GM12878 (cell line): Measurements from ENCODE around the gene SF3A1.

Experiments used
- DPF2 ChIP-seq: fragments of 450-650 bp; IDR thresholded peaks from 2 replicates; pipeline ENCODE4 v1.6.1; 2017; ENCODE audit warnings: mild to moderate bottlenecking
- EED ChIP-seq: sonication (generic); IDR thresholded peaks from 2 replicates; pipeline ENCODE4 v1.6.1; 2016; ENCODE audit warnings: antibody characterized with exemption, low read depth
- ETV6 ChIP-seq, 2 experiments: fragments of 450-650 bp in 1 of 2; IDR thresholded peaks in 1 of 2; conservative IDR thresholded peaks in 1 of 2; 2 replicates each; pipeline ENCODE4 v1.6.1; 2014; ENCODE audit warnings: antibody characterized with exemption in 1 of 2, borderline replicate concordance in 1 of 2, low read depth in 1 of 2, mild to moderate bottlenecking in 1 of 2, moderate library complexity in 1 of 2
- FOS ChIP-seq: IDR thresholded peaks from 3 replicates; pipeline ENCODE4 v1.6.1; 2011; ENCODE audit warnings: borderline replicate concordance; ENCODE audit not compliant: insufficient read length; ENCODE audit errors: extremely low read depth
- HCFC1 ChIP-seq: fragments of 150-350 bp; IDR thresholded peaks from 2 replicates; pipeline ENCODE4 v1.6.1; 2014; ENCODE audit warnings: low read length
- JUND ChIP-seq: IDR thresholded peaks from 2 replicates; pipeline ENCODE4 v1.6.1; 2012; ENCODE audit warnings: low read depth, mild to moderate bottlenecking, low read length, improper control_type of control experiment, moderate library complexity
- MXI1 ChIP-seq: fragments of 150-350 bp; IDR thresholded peaks from 2 replicates; pipeline ENCODE4 v1.6.1; 2011; ENCODE audit warnings: low read depth, mild to moderate bottlenecking, inconsistent platforms, low read length, improper control_type of control experiment
- RAD21 ChIP-seq: IDR thresholded peaks from 2 replicates; pipeline ENCODE4 v1.6.1; 2011; ENCODE audit warnings: mild to moderate bottlenecking, low read depth, low read length, moderate library complexity; ENCODE audit not compliant: insufficient read depth
- SIN3A ChIP-seq: IDR thresholded peaks from 2 replicates; pipeline ENCODE4 v1.6.1; 2012; ENCODE audit warnings: low read depth, low read length, improper control_type of control experiment
- TCF12 ChIP-seq: IDR thresholded peaks from 2 replicates; pipeline ENCODE4 v1.6.1; 2011; ENCODE audit warnings: low read depth, mild to moderate bottlenecking, low read length
- YY1 ChIP-seq: IDR thresholded peaks from 2 replicates; pipeline ENCODE4 v1.6.1; 2011; ENCODE audit warnings: low read depth, mild to moderate bottlenecking, low read length
- TF ChIP-seq, protein P1 (sequence below): fragments of 450-650 bp; formaldehyde crosslinking; IDR thresholded peaks from 2 replicates; pipeline ENCODE4 v1.4.0; 2020; ENCODE audit warnings: mild to moderate bottlenecking, moderate library complexity
- TF ChIP-seq, protein P2 (sequence below), 3 experiments: IDR thresholded peaks in 2 of 3; conservative IDR thresholded peaks in 1 of 3; 2 replicates each; pipeline ENCODE4 v1.5.1; 2011; ENCODE audit warnings: low read depth in 3 of 3, low read length in 3 of 3, mild to moderate bottlenecking in 3 of 3, control low read depth in 2 of 3, moderate library complexity in 2 of 3, inconsistent platforms in 1 of 3, mixed read lengths in 1 of 3; ENCODE audit not compliant: control insufficient read depth in 2 of 3, insufficient read depth in 1 of 3; ENCODE audit errors: extremely low read depth in 1 of 3
- TF ChIP-seq, protein P3 (sequence below): fragments of 450-650 bp; IDR thresholded peaks from 2 replicates; pipeline ENCODE4 v1.6.1; 2017; ENCODE audit warnings: antibody characterized with exemption, mild to moderate bottlenecking, moderate library complexity

DNA sequence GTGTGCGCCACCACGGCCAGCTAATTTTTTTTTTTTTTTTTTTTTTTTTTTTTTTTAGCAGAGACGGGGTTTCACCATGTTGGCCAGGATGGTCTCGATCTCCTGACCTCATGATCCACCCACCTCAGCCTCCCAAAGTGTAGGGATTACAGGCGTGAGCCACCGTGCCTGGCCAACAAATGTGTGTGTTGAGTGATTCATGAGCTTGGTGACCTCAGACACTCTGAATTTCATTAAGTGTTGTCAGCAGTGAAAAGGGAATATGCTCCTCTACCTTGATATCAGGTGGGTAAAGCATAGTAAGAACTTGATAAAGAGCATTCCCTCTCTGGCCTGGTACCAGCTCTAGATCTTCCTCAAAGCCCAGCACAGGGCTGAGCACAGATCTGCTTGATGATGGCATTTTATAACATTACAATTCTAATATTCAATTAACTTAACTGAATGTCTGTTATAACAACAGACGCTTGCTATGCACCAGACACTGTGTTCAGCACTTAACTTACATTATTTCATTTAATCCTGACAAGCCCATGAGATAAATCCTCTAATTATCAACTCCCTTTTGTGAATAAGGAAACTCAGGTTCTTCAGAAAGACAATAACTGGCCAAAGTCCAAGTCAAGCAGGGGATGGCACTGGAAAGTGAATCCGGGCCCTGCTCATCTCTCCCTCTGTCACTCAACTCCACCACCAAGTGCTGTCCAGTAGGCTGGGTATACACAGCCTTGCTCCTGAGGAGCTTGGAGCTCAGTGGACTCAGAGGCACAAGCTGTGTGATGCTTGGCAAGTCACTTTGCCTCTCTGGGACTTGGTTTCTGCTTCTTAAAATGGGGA, 42.9 kb downstream of the SF3A1 start:
- TF ChIP-seq MXI1, result no peak
- TF ChIP-seq FOS, result no peak
- no peak for TF ChIP-seq TCF12
- no peak for TF ChIP-seq YY1
- TF ChIP-seq RAD21, result no peak
- TF ChIP-seq, protein P1, sequence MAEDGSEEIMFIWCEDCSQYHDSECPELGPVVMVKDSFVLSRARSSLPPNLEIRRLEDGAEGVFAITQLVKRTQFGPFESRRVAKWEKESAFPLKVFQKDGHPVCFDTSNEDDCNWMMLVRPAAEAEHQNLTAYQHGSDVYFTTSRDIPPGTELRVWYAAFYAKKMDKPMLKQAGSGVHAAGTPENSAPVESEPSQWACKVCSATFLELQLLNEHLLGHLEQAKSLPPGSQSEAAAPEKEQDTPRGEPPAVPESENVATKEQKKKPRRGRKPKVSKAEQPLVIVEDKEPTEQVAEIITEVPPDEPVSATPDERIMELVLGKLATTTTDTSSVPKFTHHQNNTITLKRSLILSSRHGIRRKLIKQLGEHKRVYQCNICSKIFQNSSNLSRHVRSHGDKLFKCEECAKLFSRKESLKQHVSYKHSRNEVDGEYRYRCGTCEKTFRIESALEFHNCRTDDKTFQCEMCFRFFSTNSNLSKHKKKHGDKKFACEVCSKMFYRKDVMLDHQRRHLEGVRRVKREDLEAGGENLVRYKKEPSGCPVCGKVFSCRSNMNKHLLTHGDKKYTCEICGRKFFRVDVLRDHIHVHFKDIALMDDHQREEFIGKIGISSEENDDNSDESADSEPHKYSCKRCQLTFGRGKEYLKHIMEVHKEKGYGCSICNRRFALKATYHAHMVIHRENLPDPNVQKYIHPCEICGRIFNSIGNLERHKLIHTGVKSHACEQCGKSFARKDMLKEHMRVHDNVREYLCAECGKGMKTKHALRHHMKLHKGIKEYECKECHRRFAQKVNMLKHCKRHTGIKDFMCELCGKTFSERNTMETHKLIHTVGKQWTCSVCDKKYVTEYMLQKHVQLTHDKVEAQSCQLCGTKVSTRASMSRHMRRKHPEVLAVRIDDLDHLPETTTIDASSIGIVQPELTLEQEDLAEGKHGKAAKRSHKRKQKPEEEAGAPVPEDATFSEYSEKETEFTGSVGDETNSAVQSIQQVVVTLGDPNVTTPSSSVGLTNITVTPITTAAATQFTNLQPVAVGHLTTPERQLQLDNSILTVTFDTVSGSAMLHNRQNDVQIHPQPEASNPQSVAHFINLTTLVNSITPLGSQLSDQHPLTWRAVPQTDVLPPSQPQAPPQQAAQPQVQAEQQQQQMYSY (CRISPR knock-in tag), result no peak
- no peak for TF ChIP-seq EED
- no peak for TF ChIP-seq ETV6 (conservative IDR thresholded peaks at IDR 0.05 in 1 of 2, IDR thresholded peaks at IDR 0.05 in 1 of 2; ENCODE audit: borderline replicate concordance in 1 of 2, low read depth in 1 of 2)
- TF ChIP-seq, protein P2, sequence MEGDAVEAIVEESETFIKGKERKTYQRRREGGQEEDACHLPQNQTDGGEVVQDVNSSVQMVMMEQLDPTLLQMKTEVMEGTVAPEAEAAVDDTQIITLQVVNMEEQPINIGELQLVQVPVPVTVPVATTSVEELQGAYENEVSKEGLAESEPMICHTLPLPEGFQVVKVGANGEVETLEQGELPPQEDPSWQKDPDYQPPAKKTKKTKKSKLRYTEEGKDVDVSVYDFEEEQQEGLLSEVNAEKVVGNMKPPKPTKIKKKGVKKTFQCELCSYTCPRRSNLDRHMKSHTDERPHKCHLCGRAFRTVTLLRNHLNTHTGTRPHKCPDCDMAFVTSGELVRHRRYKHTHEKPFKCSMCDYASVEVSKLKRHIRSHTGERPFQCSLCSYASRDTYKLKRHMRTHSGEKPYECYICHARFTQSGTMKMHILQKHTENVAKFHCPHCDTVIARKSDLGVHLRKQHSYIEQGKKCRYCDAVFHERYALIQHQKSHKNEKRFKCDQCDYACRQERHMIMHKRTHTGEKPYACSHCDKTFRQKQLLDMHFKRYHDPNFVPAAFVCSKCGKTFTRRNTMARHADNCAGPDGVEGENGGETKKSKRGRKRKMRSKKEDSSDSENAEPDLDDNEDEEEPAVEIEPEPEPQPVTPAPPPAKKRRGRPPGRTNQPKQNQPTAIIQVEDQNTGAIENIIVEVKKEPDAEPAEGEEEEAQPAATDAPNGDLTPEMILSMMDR (IDR thresholded peaks at IDR 0.05 in 2 of 3, conservative IDR thresholded peaks at IDR 0.05 in 1 of 3; ENCODE audit: control insufficient read depth in 2 of 3, extremely low read depth in 1 of 3, insufficient read depth in 1 of 3, low read depth in 3 of 3, low read length in 3 of 3), result no peak
- TF ChIP-seq DPF2, result no peak
- TF ChIP-seq SIN3A, result no peak
- no peak for TF ChIP-seq HCFC1
- TF ChIP-seq JUND, result no peak
- TF ChIP-seq, protein P3, sequence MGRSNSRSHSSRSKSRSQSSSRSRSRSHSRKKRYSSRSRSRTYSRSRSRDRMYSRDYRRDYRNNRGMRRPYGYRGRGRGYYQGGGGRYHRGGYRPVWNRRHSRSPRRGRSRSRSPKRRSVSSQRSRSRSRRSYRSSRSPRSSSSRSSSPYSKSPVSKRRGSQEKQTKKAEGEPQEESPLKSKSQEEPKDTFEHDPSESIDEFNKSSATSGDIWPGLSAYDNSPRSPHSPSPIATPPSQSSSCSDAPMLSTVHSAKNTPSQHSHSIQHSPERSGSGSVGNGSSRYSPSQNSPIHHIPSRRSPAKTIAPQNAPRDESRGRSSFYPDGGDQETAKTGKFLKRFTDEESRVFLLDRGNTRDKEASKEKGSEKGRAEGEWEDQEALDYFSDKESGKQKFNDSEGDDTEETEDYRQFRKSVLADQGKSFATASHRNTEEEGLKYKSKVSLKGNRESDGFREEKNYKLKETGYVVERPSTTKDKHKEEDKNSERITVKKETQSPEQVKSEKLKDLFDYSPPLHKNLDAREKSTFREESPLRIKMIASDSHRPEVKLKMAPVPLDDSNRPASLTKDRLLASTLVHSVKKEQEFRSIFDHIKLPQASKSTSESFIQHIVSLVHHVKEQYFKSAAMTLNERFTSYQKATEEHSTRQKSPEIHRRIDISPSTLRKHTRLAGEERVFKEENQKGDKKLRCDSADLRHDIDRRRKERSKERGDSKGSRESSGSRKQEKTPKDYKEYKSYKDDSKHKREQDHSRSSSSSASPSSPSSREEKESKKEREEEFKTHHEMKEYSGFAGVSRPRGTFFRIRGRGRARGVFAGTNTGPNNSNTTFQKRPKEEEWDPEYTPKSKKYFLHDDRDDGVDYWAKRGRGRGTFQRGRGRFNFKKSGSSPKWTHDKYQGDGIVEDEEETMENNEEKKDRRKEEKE, result no peak
